Heart right ventricle (tissue), 16 donors: Measurements from ENCODE around the gene PCSK6. TPM values are rescaled to one million over a fixed set of nuclear protein-coding genes. Genes with fewer than 3 reads are reported as not detected.

ENCODE experiments used
- ATAC-seq, 8 donors: fragments of 200-7000 bp; cut with Tn5 transposase; one replicate each; pipeline ENCODE4 v1.9.1; 2020; ENCODE audit warnings: mild to moderate bottlenecking in 8 of 8, moderate library complexity in 8 of 8, moderate number of reproducible peaks in 1 of 8
- DNase-seq, 2 donors: peaks; one replicate each; pipeline ENCODE4 v3.0.0-alpha.2; 2020
- H3K27ac ChIP-seq, 10 donors: fragments of 200-600 bp; sonication (generic) in 2 of 10; one replicate each; pipeline versions ENCODE4 v1.5.0 to v1.8.0; 2020 to 2022; ENCODE audit warnings: mild to moderate bottlenecking in 3 of 10
- H3K27me3 ChIP-seq, 7 donors: fragments of 200-600 bp; one replicate each; pipeline ENCODE4 v1.8.0; 2021 to 2022; ENCODE audit warnings: mild to moderate bottlenecking in 2 of 7
- H3K36me3 ChIP-seq, 9 donors: fragments of 200-600 bp; sonication (generic) in 1 of 9; one replicate each; pipeline versions ENCODE4 v1.5.0 to v1.8.0; 2020 to 2022; ENCODE audit warnings: mild to moderate bottlenecking in 2 of 9
- H3K4me1 ChIP-seq, 9 donors: fragments of 200-600 bp; sonication (generic) in 1 of 9; one replicate each; pipeline versions ENCODE4 v1.5.0 to v1.8.0; 2020 to 2022; ENCODE audit warnings: mild to moderate bottlenecking in 4 of 9
- H3K4me3 ChIP-seq, 10 donors: fragments of 200-600 bp; sonication (generic) in 2 of 10; one replicate each; pipeline versions ENCODE4 v1.5.0 to v1.8.0; 2020 to 2022; ENCODE audit warnings: mild to moderate bottlenecking in 7 of 10, moderate library complexity in 2 of 10
- H3K9me3 ChIP-seq, 11 donors: fragments of 200-600 bp in 10 of 11; sonication (generic) in 2 of 11; one replicate each; pipeline versions ENCODE4 v1.5.0 to v1.8.0; 2013 to 2022; ENCODE audit warnings: mild to moderate bottlenecking in 2 of 11, control low read depth in 1 of 11, moderate library complexity in 1 of 11
- CTCF ChIP-seq, 9 donors: fragments of 200-600 bp; sonication (generic) in 2 of 9; IDR thresholded peaks; one replicate each; pipeline versions ENCODE4 v1.5.0 to v1.8.0; 2021 to 2022; ENCODE audit warnings: antibody characterized with exemption in 9 of 9, mild to moderate bottlenecking in 5 of 9, moderate library complexity in 1 of 9
- WGBS, 2 donors: extraction: QIAGEN DNeasy Blood & Tissue Kit; methylation state at CpG; one replicate each; pipeline ENCODE4 v1.1.7; 2013; ENCODE audit warnings: inconsistent platforms in 1 of 2; 5-methylcytosine and 5-hydroxymethylcytosine counted together
- intact Hi-C, 10 donors: fragments of 100-400 bp; cut with DNase I; formaldehyde crosslinking; loops; one replicate each; pipeline versions ENCODE4 v1.11.1 to v1.14.2; 2022
- polyA plus RNA-seq, 2 donors: library from polyadenylated mRNA; stranded (reverse); fragments of 200-250 nt; gene quantifications; one replicate each; pipeline ENCODE4 v1.2.3, GENCODE V29; 2013
- total RNA-seq, 10 donors: library from RNA; stranded (reverse); fragmentation: NEBNext Ultra II Directional in 3 of 10; extraction: Animal tissue kit (Norgen Biotek cat#: 25700) in 3 of 10; gene quantifications; one replicate each; pipeline versions ENCODE4 v1.2.1 to v1.2.4, GENCODE V29; 2021 to 2023
- donor health status: Arrhythmogenic right ventricular cardiomyopathy.
- donor health status: ischemic (EF 13 %, LVEDD 7.1; RV severe dilation, severe dysfunction).
- donor health status: healthy with polysubstance abuse.
- donor health status: DM: no; HTN: yes; CAD: no.
- donor health status: DM: no; HTN: no; CAD: no.
- donor health status: ischemic (EF 25% LVEDD 6.9; RV normal size, moderate dysfunction).
- donor health status: ischemic (EF 25% LVEDD 5.7; RV mildly dilated, moderate dysfunction).
- donor health status: healthy.
- donor health status: DM: yes; HTN: yes; CAD: no.
- donor health status: Ischemic cardiomyopathy.
- donor health status: ischemic (EF 35%, LVEDD 5.7; RV mildly dilated, moderate dysfunction).
- donor health status: nonischemic (EF 11% LVEDD 7.7; RV severe dilation, severe dysfunction).
- donor health status: DM: yes; HTN: yes; CAD: no.
- donor health status: PGD.
- donor health status: ischemic (EF 29% LVEDD 5.4; RV normal size, mild dysfunction).
- donor health status: nonischemic (EF 23%, LVEDD 6.1; RV moderate dilation, normal function).

The PCSK6 gene
- total and polyA plus RNA-seq, 12 donors, result 4.6 to 34.0 (median 21.7) TPM

- TF ChIP-seq CTCF (IDR thresholded peaks at IDR 0.05), result no peak
- H3K27ac ChIP-seq, result no peak overlapping the region
- 93 to 94% methylated on average over 7 of the region's 7 CpGs for WGBS, 2 donors
- H3K4me3 ChIP-seq, result no peak overlapping the region
- peaks cover 0 to 2% (median 0%) of the 10 kb centered on the region in 7 donors for H3K27me3 ChIP-seq
- no peaks in the 10 kb centered on the region for H3K4me1 ChIP-seq
- intact Hi-C loops, result no loop called here
- H3K9me3 ChIP-seq, result peaks cover 0 to 46% (median 36%) of the 10 kb centered on the region in 11 donors
- H3K36me3 ChIP-seq, result no peaks in the 10 kb centered on the region
- no peak for ATAC-seq
- DNase-seq, result no peak
These were observed 24.8 kb upstream of the PCSK6 start for GRCh38 chr15:101514318-101514717.

- DNase-seq (no peak), ATAC-seq (no peak)
- peaks cover 0 to 21% (median 18%) of the 10 kb centered on the region in 11 donors for H3K9me3 ChIP-seq
- H3K27ac ChIP-seq, result no peak overlapping the region
- intact Hi-C loops, result no loop called here
- H3K27me3 ChIP-seq, result no peaks in the 10 kb centered on the region
- no peaks in the 10 kb centered on the region for H3K36me3 ChIP-seq
- H3K4me3 ChIP-seq, result no peak overlapping the region
- H3K4me1 ChIP-seq, result no peaks in the 10 kb centered on the region
- TF ChIP-seq CTCF (IDR thresholded peaks at IDR 0.05), result no peak
These were observed 22.2 kb upstream of the PCSK6 start for GRCh38 chr15:101511717-101512116.

- 82 to 85% methylated on average over 8 of the region's 8 CpGs for WGBS, 2 donors
- DNase-seq (no peak), ATAC-seq (peak in 1 of 8 donors; percentile 74)
- H3K36me3 ChIP-seq, result no peaks in the 10 kb centered on the region
- no peaks in the 10 kb centered on the region for H3K4me1 ChIP-seq
- no peak overlapping the region for H3K4me3 ChIP-seq
- no peaks in the 10 kb centered on the region for H3K27me3 ChIP-seq
- no peak overlapping the region for H3K27ac ChIP-seq
- intact Hi-C loops, result no loop called here
- TF ChIP-seq CTCF (IDR thresholded peaks at IDR 0.05), result no peak
- peaks cover 0 to 9% (median 5%) of the 10 kb centered on the region in 11 donors for H3K9me3 ChIP-seq
These were observed 21.0 kb upstream of the PCSK6 start for GRCh38 chr15:101510212-101511197.

GRCh38 chr15:101509279-101509678, 19.8 kb upstream of the PCSK6 start:
- Histone ChIP-seq H3K4me3 (no peak overlapping the region), H3K27ac (no peak overlapping the region), H3K4me1 (no peaks in the 10 kb centered on the region), H3K9me3 (no peaks in the 10 kb centered on the region), H3K27me3 (no peaks in the 10 kb centered on the region), H3K36me3 (no peaks in the 10 kb centered on the region)
- TF ChIP-seq CTCF (IDR thresholded peaks at IDR 0.05), result no peak
- DNase-seq (no peak), ATAC-seq (no peak)
- 91 to 92% methylated on average over 6 of the region's 6 CpGs for WGBS, 2 donors
- intact Hi-C loops, result loop anchor here in 3 of 10 donors (10.0 kb wide), 3 partner anchors 136 to 204 kb away; no protein-coding TSS in a partner anchor
